Measurements from ENCODE around the gene ATP5PD.

GRCh38 chr17:75019146-75019545, 27.6 kb downstream of the ATP5PD start:
- TF ChIP-seq CTCF (IDR thresholded peaks at IDR 0.05) = no peak
- no peak for TF ChIP-seq REST (IDR thresholded peaks at IDR 0.05; ENCODE audit: insufficient read depth in 1 of 2, low read depth in 2 of 2, low read length in 1 of 2)

Measured in Panc1 (cell line).